ENCODE results near the gene HSPE1.

DNA sequence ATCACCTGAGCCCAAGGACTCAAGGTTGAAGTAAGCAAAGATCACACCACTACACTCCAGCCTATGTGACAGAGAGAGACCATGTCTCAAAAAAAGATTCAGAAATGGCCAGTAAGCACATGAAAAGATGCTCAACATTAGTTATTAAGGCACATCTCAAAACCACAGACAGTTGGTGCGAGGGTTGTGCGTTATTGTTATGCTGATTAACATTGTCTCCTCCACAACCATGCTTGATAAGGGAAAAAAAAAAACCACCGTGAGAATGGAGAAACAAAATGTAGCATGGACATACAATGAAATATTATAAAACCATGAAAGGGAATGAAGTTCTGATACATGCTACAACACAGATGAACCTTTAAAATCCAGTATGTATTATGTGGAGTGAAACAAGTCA is 43.0 kb downstream of the HSPE1 start:
- TF ChIP-seq, protein P1, sequence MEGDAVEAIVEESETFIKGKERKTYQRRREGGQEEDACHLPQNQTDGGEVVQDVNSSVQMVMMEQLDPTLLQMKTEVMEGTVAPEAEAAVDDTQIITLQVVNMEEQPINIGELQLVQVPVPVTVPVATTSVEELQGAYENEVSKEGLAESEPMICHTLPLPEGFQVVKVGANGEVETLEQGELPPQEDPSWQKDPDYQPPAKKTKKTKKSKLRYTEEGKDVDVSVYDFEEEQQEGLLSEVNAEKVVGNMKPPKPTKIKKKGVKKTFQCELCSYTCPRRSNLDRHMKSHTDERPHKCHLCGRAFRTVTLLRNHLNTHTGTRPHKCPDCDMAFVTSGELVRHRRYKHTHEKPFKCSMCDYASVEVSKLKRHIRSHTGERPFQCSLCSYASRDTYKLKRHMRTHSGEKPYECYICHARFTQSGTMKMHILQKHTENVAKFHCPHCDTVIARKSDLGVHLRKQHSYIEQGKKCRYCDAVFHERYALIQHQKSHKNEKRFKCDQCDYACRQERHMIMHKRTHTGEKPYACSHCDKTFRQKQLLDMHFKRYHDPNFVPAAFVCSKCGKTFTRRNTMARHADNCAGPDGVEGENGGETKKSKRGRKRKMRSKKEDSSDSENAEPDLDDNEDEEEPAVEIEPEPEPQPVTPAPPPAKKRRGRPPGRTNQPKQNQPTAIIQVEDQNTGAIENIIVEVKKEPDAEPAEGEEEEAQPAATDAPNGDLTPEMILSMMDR (IDR thresholded peaks at IDR 0.05): no peak
- TF ChIP-seq POLR2AphosphoS5 (IDR thresholded peaks at IDR 0.05) (no peak), POLR2A (IDR thresholded peaks at IDR 0.05) (no peak), EP300 (IDR thresholded peaks at IDR 0.05) (no peak)
